GM12892 (cell line): ENCODE measurements around the gene INPP5K.

Experiments used
- POLR2A ChIP-seq: IDR thresholded peaks from 2 replicates; pipeline ENCODE4 v1.6.1; 2011; ENCODE audit warnings: low read depth, low read length, control low read depth
- POLR2AphosphoS5 ChIP-seq: IDR thresholded peaks from 2 replicates; pipeline ENCODE4 v1.6.1; 2011; ENCODE audit warnings: low read depth, low read length, control low read depth
- TAF1 ChIP-seq: IDR thresholded peaks from 2 replicates; pipeline ENCODE4 v1.6.1; 2011; ENCODE audit warnings: low read depth, mild to moderate bottlenecking, control low read depth, low read length, borderline replicate concordance

DNA sequence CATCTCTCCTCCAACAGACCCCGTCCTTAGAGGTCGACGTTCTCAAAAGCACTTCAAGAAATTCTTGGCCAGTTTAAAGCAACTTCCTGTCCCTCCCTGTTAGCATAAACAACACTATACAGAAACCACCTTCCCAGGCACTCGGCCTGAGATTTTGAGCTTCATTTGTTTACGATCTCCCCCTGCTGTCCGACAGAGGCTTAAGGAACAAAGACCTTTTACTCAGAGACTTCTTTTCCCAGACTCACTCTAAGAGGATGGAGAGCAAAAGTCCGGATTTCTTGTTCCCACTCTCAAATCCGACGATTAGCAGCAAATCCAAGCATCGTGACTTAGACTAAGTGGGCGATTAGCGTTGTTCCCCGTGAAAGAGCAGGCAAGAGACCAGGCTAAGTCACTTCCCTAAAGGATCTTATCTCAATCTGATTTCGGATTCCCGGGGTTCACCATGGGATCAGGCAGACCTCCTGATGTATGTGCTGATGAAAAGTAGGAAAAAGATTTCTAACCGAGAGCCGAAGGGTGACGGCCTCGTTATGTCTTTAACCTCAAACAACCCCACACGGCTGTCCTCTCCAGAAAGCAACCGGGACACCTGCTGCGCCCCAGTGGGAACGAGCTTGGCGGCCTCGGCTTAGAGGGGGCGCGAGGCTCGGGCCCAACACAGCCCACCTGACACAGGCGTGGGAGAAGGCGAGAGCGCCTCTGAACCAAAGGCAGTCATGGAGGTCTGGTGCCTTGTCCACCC, 598 bp downstream of the INPP5K start:
- TF ChIP-seq POLR2A (no peak), POLR2AphosphoS5 (no peak), TAF1 (no peak)
